Stromal cell of bone marrow (primary cell): ENCODE data around the gene PCMT1.
A peak's percentile ranks its signal among the peaks of the same experiment; 100 is the strongest.
"Not testable (repeated sequence)": the region's sequence is repeated elsewhere in the genome, so short reads cannot be mapped to it uniquely, and the experiment has no call there.

ENCODE experiments used
- DNase-seq: peaks from one replicate; pipeline ENCODE4 v3.0.0-alpha.2; 2012; ENCODE audit warnings: low read depth

The PCMT1 gene

GRCh38 chr6:149820506-149820905 is 71.0 kb downstream of the PCMT1 start:
- no peak for DNase-seq

- no peak for DNase-seq
Observed at GRCh38 chr6:149821492-149821891, 72.0 kb downstream of the PCMT1 start.

DNA sequence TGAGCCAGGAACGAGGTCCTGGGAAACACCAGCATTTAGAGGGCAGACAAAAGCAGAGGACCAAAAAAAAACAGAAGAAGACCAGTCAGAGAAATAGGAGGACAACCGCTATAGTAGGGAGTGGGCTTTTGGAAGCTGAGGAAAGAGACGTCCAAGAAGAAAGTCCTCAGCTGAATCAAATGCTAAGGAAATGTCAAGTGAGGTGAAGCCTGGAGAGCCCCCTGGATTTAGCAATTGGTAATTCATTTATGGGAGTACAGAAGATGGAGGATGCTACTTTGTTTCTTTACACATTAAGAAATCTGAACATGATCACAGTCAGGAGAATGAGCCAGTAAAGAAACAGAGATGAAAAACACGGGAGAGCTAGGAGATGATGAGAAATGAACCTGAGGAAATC is 73.5 kb downstream of the PCMT1 start:
- no peak for DNase-seq

DNA sequence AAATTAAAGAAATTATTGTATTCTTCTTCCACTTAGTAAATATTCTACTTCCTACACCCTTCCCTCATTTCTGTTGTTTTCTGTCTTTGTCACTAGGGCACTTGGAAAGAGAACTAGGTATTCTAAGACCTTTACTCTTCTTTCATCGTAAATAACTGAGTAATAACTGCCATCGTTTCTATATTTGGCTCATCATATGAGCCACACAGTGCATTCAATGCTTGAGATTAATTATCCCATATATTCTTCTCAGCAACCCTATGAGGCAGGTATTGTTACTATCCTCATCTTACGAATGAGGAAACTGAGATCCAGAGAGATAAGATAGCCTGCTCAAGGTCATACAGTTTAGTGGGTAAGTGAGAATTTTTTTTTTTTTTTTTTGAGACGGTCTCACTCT is 75.8 kb downstream of the PCMT1 start:
- DNase-seq: no peak

- peak; percentile 68 for DNase-seq
Observed at GRCh38 chr6:149830731-149831307, 81.3 kb downstream of the PCMT1 start.

DNA sequence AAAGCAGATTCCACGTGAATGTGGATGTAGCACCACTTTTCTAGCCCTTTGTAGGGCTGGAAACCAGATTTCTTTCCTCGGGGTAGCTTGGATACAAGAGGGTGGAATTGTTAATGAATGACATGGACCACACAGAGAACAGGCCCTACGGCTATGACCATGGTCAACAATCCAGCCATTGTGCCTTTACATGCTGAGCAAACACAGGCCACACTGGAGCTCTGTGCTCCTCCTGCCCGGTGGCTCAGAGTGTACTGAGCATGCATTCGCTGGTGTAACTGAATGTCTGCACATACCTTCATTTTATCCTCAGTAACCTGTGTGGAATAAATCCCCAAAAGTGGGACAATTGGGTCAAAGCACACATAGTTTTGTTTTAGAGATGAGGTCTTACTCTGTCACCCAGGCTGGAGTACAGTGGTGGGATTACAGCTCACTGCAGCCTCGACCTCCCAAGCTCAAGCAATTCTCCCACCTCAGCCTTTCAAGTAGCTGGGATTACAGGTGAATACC is 81.8 kb downstream of the PCMT1 start:
- no peak for DNase-seq

DNA sequence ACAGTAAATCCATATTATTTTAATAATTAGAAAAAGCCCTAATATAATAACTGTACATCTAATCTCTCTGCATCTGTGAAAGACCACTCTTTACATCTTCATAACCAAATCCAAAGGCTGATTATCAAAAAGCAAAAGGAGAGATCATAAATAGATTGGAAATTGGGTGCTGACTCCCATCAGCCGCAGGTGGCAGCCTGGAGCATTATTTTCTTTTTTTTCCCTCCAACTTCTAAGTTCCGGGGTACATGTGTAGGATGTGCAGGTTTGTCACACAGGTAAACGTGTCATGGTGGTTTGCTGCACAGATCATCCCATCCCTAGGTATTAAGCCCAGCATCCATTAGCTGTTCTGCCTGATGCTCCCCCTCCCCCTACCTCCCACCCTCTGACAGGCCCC is 84.1 kb downstream of the PCMT1 start:
- DNase-seq: no peak

- no peak for DNase-seq
Observed at GRCh38 chr6:149834513-149835481, 85.3 kb downstream of the PCMT1 start.

DNA sequence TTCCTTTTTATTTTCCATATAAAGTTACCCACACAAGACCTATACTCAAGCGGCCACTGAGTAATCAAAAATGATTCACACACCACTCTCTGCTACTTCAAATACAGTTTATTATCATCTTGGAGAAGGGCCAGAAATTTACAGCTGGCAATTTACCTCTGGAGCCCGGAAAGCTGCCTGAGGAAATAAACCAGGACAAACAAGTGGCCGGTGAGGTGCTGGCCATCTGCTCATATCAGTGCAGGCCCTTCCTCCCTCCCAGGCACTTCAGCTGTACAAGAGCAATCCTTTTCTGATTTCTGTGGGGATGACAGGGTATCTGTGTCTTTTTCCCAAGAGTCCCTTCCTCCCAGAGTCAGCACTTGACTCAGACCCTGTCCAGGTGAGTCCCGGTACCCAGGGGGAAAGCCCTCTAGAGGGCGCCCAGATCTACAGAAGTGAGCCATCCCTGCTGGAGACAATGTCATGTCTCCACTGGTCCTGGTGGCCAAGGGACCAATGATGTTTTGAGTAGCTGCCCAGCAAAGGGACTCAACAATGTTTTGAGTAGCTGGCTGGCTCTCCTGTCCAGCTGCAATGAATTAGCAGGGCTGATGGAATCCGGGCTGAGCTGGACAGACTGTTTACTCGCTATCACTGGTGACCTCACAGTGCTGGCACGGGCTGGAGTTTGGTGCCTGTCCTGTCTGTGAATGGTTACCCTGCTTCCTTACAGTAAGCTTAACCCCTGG is 91.0 kb downstream of the PCMT1 start:
- DNase-seq: no peak

DNA sequence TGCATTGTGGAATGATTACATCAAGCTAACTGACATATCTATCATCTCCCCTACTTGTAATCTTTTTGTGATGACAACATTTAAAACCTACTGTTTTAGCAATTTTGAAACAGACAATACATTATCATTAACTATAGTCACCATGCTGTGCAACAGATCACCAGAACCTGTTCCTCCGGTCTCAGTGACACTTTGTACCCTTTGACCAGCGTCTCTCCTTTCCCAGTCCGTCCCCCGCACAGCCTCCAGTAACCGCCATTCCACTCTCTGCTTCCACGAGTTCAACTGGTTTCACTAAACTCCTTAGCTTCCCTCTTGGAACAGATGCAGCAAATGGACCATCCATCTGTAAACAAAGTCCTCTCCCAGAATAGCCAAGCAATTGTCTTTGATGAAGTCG is 92.8 kb downstream of the PCMT1 start:
- DNase-seq: no peak

- DNase-seq: no peak
Observed at GRCh38 chr6:149843051-149843633, 93.6 kb downstream of the PCMT1 start.

DNA sequence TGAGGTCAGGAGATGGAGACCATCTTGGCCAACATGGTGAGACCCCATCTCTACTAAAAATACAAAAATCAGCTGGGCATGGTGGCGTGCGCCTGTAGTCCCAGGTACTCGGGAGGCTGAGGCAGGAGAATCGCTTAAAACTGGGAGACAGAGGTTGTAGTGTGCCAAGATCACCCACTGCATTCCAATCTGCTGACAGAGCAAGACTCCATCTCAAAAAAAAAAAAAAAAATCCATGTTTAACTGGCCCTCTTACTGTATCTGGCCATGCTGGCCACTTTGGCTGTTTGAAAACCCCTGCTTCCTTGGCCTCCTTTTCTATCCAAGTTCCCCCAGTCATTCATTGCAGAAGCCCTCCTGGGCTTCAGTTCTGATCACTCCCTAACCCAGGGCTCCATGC is 94.5 kb downstream of the PCMT1 start:
- not testable (repeated sequence) for DNase-seq

GRCh38 chr6:149844480-149844879 is 94.9 kb downstream of the PCMT1 start:
- no peak for DNase-seq

- DNase-seq: no peak
Observed at GRCh38 chr6:149845549-149845948, 96.0 kb downstream of the PCMT1 start.

- DNase-seq: no peak
Observed at GRCh38 chr6:149846321-149846720, 96.8 kb downstream of the PCMT1 start.

DNA sequence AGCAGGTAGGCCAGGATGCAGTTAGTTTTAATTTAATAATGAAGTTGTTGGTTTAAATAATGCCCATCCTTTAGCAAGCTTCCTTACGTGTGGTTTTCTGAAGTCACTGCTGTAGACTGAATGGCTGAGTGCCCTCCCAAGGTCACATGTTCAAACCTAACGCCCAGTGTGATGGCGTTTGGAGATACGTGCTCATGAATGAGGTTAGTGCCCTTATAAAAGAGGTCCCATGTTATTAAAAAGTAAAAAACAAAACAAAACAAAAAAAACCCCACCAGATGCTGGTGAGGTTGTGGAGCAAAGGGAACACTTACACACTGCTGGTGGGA is 98.4 kb downstream of the PCMT1 start:
- DNase-seq: no peak

DNA sequence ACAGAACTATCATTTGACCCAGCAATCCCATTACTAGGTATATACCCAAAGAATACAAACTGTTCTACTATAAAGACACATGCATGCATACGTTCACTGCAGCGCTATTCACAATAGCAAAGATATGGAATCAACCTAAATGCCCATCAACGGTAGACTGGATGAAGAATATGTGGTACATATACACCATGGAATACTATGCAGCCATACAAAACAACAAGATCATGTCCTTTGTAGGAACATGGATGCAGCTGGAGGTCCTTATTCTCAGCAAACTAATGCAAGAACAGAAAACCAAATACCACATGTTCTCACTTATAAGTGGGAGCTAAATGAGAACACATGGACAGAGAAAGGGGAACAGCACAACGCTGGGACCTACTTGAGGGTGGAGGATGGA is 98.8 kb downstream of the PCMT1 start:
- not testable (repeated sequence) for DNase-seq

- no peak for DNase-seq
Observed at GRCh38 chr6:149851461-149852110, 102.0 kb downstream of the PCMT1 start.

- no peak for DNase-seq
Observed at GRCh38 chr6:149852180-149852579, 102.6 kb downstream of the PCMT1 start.

DNA sequence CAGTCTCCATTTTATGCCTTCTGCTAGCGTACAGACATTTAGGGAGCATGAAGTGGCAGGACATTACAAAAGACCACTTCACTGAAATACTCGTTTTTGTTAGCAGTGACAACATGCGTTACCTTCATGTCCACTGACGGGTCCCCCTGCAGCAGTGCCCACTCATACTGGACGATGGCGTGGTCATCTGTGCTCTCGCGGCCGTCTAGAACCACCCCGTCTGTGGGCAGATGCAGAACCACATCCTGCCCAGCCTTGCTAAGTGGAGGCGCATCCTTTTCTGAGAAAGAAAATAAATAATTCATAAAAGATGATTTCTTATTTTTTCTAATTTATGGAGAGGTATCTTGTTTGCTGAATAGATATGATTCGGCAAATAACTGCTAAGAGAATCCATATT is 103.3 kb downstream of the PCMT1 start:
- no peak for DNase-seq

DNA sequence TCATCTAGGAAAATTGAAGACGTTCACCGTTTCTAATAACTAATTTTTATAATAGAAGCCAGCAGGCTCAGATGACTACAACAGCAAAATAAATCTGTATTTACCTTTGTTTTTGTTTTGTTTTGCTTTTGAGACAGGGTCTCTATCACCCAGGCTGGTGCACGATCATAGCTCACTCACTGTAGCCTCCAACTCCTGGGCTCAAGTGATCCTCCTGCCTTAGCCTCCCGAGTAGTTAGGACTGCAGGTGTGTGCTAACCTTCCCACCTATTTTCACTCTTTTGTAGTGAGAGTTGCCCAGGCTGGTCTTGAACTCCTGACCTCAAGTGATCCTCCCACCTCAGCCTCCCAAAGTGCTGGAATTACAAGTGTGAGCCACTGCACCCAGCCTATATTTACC is 104.5 kb downstream of the PCMT1 start:
- not testable (repeated sequence) for DNase-seq

GRCh38 chr6:149854532-149854931 is 105.0 kb downstream of the PCMT1 start:
- DNase-seq: no peak
